Measurements from ENCODE around the gene INTS7.

- TF ChIP-seq CTCF (IDR thresholded peaks at IDR 0.05) (no peak), ZFX (IDR thresholded peaks at IDR 0.05; ENCODE audit: borderline replicate concordance) (no peak)
These were observed 87.7 kb downstream of the INTS7 start for GRCh38 chr1:211947396-211948295.
